MCF 10A (cell line): ENCODE data around the gene DAB1. TPM values are rescaled to one million over a fixed set of nuclear protein-coding genes. Genes with fewer than 3 reads are reported as not detected.

Experiments
- BruUV-seq: library from RNA; stranded (reverse); fragments of 400-500 nt; replicated peaks from 2 replicates; lab custom pipeline; 2021; lab: Mats Ljungman, UMichigan
- CTCF ChIA-PET: fragments of 300-600 bp; sonication (Branson Sonifier 250); formaldehyde crosslinking; extraction: SDS; loops from one replicate; lab custom pipeline; 2021; ENCODE audit warnings: antibody characterized with exemption, inconsistent platforms; lab: Yijun Ruan, JAX
- POLR2A ChIA-PET: fragments of 300-600, 350-650 bp; sonication (Branson Sonifier 250); formaldehyde crosslinking; extraction: SDS; loops from one replicate; lab custom pipeline; 2020; ENCODE audit warnings: antibody characterized with exemption, inconsistent platforms; lab: Yijun Ruan, JAX
- DNase-seq: peaks from one replicate; pipeline ENCODE4 v3.0.0-alpha.2; 2018; ENCODE audit not compliant: unreplicated experiment
- H3K27ac Mint-ChIP-seq: one replicate; pipeline ENCODE4 v1.8.0; 2022; ENCODE audit warnings: mild to moderate bottlenecking, low read depth, mixed read lengths; ENCODE audit not compliant: unreplicated experiment
- H3K27me3 Mint-ChIP-seq: one replicate; pipeline ENCODE4 v1.8.0; 2022; ENCODE audit warnings: mixed read lengths; ENCODE audit not compliant: insufficient read depth, unreplicated experiment
- H3K36me3 Mint-ChIP-seq: one replicate; pipeline ENCODE4 v1.8.0; 2022; ENCODE audit warnings: mild to moderate bottlenecking, moderate library complexity, mixed read lengths; ENCODE audit not compliant: insufficient read depth, unreplicated experiment
- H3K4me1 Mint-ChIP-seq: one replicate; pipeline ENCODE4 v1.8.0; 2022; ENCODE audit warnings: mixed read lengths; ENCODE audit not compliant: insufficient read depth, unreplicated experiment
- H3K4me3 Mint-ChIP-seq: one replicate; pipeline ENCODE4 v1.8.0; 2022; ENCODE audit warnings: mild to moderate bottlenecking, moderate library complexity, mixed read lengths; ENCODE audit not compliant: unreplicated experiment
- H3K9me3 Mint-ChIP-seq: one replicate; pipeline ENCODE4 v1.8.0; 2022; ENCODE audit warnings: mixed read lengths; ENCODE audit not compliant: unreplicated experiment
- intact Hi-C: fragments of 100-400 bp; cut with micrococcal nuclease; formaldehyde crosslinking; loops from 2 replicates; pipeline ENCODE4 v1.14.1; 2022
- total RNA-seq: library from RNA; stranded (reverse); gene quantifications from 2 replicates; pipeline ENCODE4 v1.2.3, GENCODE V29; 2022
- TF ChIP-seq, protein P1 (sequence below): fragments of 200-600 bp; IDR thresholded peaks from one replicate; pipeline ENCODE4 v1.8.0; 2022; ENCODE audit warnings: antibody characterized with exemption, mild to moderate bottlenecking; ENCODE audit not compliant: unreplicated experiment

DAB1 gene
- total RNA-seq, 1 experiment from 2014 or later, result not detected

DNA sequence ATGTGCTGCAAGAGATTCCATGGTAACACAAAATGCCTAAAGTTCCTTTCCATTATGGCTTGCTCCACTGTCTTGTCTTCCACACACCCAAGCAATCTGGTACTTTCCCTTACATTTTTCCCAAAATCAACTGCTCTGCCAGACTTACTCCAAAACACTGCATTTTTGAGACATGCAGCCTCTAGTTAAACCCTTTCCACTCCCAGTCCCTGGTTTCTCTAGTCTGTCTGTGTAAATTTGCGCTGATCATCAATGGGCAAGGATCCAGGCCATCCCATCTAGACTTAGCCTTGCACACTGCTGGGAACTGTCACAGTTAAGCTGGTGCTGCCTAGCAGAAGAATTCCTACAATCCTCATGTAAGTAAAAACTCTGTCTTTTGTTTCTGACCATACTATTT is 47.8 kb downstream of the DAB1 start:
- TF ChIP-seq, protein P1, sequence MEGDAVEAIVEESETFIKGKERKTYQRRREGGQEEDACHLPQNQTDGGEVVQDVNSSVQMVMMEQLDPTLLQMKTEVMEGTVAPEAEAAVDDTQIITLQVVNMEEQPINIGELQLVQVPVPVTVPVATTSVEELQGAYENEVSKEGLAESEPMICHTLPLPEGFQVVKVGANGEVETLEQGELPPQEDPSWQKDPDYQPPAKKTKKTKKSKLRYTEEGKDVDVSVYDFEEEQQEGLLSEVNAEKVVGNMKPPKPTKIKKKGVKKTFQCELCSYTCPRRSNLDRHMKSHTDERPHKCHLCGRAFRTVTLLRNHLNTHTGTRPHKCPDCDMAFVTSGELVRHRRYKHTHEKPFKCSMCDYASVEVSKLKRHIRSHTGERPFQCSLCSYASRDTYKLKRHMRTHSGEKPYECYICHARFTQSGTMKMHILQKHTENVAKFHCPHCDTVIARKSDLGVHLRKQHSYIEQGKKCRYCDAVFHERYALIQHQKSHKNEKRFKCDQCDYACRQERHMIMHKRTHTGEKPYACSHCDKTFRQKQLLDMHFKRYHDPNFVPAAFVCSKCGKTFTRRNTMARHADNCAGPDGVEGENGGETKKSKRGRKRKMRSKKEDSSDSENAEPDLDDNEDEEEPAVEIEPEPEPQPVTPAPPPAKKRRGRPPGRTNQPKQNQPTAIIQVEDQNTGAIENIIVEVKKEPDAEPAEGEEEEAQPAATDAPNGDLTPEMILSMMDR, result no peak
- no peaks in the 10 kb centered on the region for H3K27me3 Mint-ChIP-seq
- no peak for DNase-seq
- ChIA-PET POLR2A (no interaction called here), CTCF (interaction anchor here (1.0 to 1.3 kb wide), 2 partner anchors 11 to 27 kb away, joined by 3 read pairs; no protein-coding TSS in a partner anchor)
- BruUV-seq, result no TSS peak
- intact Hi-C loops, result no loop called here
- no peaks in the 10 kb centered on the region for H3K4me1 Mint-ChIP-seq
- H3K27ac Mint-ChIP-seq, result no peak overlapping the region
- H3K9me3 Mint-ChIP-seq, result no peaks in the 10 kb centered on the region
- no peaks in the 10 kb centered on the region for H3K36me3 Mint-ChIP-seq
- H3K4me3 Mint-ChIP-seq, result no peak overlapping the region

DNA sequence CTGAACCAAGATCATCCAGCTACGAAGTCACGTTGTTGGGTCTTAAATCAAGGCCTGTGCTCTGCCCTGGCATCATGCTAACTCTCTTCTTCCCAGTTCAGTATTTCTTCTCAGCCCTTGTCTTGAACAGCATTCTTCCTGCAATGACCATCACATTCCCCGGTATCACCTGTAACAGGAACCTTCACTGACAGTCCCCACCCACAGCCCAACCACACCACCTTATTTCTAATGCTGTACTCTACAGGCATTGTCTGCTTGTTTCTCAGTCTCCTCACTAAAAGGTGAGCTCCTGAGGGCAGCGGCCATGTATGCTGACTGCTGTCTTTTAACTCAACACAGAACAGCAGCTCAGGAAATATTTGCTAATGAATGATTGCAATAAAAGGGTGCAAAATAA is 54.0 kb downstream of the DAB1 start:
- Mint-ChIP-seq H3K4me1 (no peaks in the 10 kb centered on the region), H3K9me3 (peaks cover 8% of the 10 kb centered on the region), H3K27ac (no peak overlapping the region), H3K27me3 (no peaks in the 10 kb centered on the region), H3K4me3 (no peak overlapping the region), H3K36me3 (no peaks in the 10 kb centered on the region)
- DNase-seq, result no peak
- TF ChIP-seq, protein P1, result no peak
- ChIA-PET POLR2A (no interaction called here), CTCF (no interaction called here)
- BruUV-seq, result no TSS peak
- intact Hi-C loops, result no loop called here

DNA sequence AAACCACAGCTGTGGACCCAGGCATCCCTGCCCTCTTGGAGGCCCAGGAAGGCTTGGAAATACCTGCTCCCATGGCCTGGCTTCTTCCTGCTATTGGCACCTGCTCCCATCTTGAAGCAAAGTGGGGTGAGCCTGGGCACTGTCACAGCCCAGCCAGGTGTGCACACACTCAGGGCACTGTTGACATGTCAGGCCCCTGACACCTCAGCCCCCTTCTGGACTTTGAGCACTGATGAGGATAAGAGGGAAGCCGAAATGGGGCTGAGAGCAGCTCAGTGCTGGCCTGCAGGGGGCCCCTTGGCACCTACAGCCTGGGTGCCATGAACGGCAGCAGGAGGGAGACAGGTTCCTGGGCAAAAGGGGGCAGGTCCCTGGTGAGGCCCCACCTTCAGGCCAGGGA is 55.9 kb downstream of the DAB1 start:
- no peak for DNase-seq
- POLR2A ChIA-PET, result no interaction called here
- Mint-ChIP-seq H3K27ac (no peak overlapping the region), H3K9me3 (peaks cover 8% of the 10 kb centered on the region), H3K4me1 (no peaks in the 10 kb centered on the region), H3K4me3 (no peak overlapping the region), H3K36me3 (peaks cover under 1% of the 10 kb centered on the region), H3K27me3 (no peaks in the 10 kb centered on the region)
- CTCF ChIA-PET, result no interaction called here
- intact Hi-C loops, result no loop called here
- TF ChIP-seq, protein P1, result no peak
- BruUV-seq, result no TSS peak

DNA sequence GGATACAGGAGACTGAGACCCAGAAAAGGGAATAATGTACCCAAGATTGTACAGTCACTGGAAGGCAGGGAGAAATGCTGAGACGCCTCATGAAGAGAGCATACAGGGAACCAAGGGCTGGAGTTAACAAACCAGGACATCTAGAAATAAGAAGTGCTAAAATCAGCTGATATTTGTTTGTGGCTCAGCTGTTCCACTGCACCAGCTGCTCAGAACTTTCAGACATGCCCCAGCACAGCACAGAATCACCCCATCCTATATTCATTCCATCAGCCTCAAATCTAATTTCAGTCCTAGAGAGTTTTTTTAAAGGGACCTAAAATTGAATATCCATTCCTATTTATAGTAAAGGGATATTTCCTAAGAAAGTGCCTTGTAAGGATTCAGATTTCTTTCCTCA is 60.2 kb downstream of the DAB1 start:
- no TSS peak for BruUV-seq
- ChIA-PET POLR2A (no interaction called here), CTCF (no interaction called here)
- Mint-ChIP-seq H3K9me3 (peaks cover 3% of the 10 kb centered on the region), H3K27ac (no peak overlapping the region), H3K36me3 (peaks cover 6% of the 10 kb centered on the region), H3K4me3 (no peak overlapping the region), H3K4me1 (no peaks in the 10 kb centered on the region), H3K27me3 (no peaks in the 10 kb centered on the region)
- intact Hi-C loops, result no loop called here
- DNase-seq, result no peak
- TF ChIP-seq, protein P1, result no peak
